ENCODE results near the gene CCR5.
A peak's percentile ranks its signal among the peaks of the same experiment; 100 is the strongest.
"Not testable (repeated sequence)": the region's sequence is repeated elsewhere in the genome, so short reads cannot be mapped to it uniquely, and the experiment has no call there.

Gene CCR5

GRCh38 chr3:46388847-46389246, 18.1 kb downstream of the CCR5 start:
- not testable (repeated sequence) for DNase-seq

- DNase-seq: no peak
Measured at GRCh38 chr3:46389306-46389705, 18.6 kb downstream of the CCR5 start.

- not testable (repeated sequence) for DNase-seq
Measured at GRCh38 chr3:46391526-46391925, 20.8 kb downstream of the CCR5 start.

GRCh38 chr3:46393011-46393410, 22.3 kb downstream of the CCR5 start:
- DNase-seq: no peak

GRCh38 chr3:46393554-46394434, 23.0 kb downstream of the CCR5 start:
- DNase-seq: peak; percentile 44

- DNase-seq: no peak
Measured at GRCh38 chr3:46395210-46395661, 24.5 kb downstream of the CCR5 start.

GRCh38 chr3:46395766-46396530, 25.2 kb downstream of the CCR5 start:
- no peak for DNase-seq

- DNase-seq: no peak
Measured at GRCh38 chr3:46397111-46397510, 26.4 kb downstream of the CCR5 start.

GRCh38 chr3:46398186-46398955, 27.6 kb downstream of the CCR5 start:
- no peak for DNase-seq

- DNase-seq: no peak
Measured at GRCh38 chr3:46399098-46399497, 28.4 kb downstream of the CCR5 start.

- no peak for DNase-seq
Measured at GRCh38 chr3:46399557-46399956, 28.8 kb downstream of the CCR5 start.

- DNase-seq: peak; percentile 63
Measured at GRCh38 chr3:46400000-46400734, 29.4 kb downstream of the CCR5 start.

- no peak for DNase-seq
Measured at GRCh38 chr3:46400846-46401245, 30.1 kb downstream of the CCR5 start.

GRCh38 chr3:46401579-46401978, 30.8 kb downstream of the CCR5 start:
- no peak for DNase-seq

GRCh38 chr3:46402902-46403301, 32.2 kb downstream of the CCR5 start:
- DNase-seq: not testable (repeated sequence)

GRCh38 chr3:46405301-46406019, 34.7 kb downstream of the CCR5 start:
- peak; percentile 65 for DNase-seq

GRCh38 chr3:46406443-46406787, 35.7 kb downstream of the CCR5 start:
- DNase-seq: no peak

GRCh38 chr3:46406788-46407611, 36.3 kb downstream of the CCR5 start, which contains the start of the genes CCR5AS and CCRL2:
Gene CCR5AS (minus strand): TSS chr3:46407066.
Gene CCRL2 (plus strand): TSS chr3:46407259. CDS start chr3:46408080, 821 bp downstream.
- no peak for DNase-seq

- no peak for DNase-seq
Measured at GRCh38 chr3:46407970-46408369, 37.2 kb downstream of the CCR5 start.

GRCh38 chr3:46408853-46409252, 38.1 kb downstream of the CCR5 start:
- no peak for DNase-seq
